ENCODE results near the gene TST. TPM values are rescaled to one million over a fixed set of nuclear protein-coding genes. Genes with fewer than 3 reads are reported as not detected.

Gene TST
- total and polyA plus RNA-seq, 9 of the 15 experiments (the other 6 are each of a cell fraction or from before 2014, with no cell fraction given) = 1.4 to 26.9 (median 12.4) TPM

- TF ChIP-seq MBD2 (IDR thresholded peaks at IDR 0.05; ENCODE audit: borderline replicate concordance, low read depth) (no peak), BRF2 (IDR thresholded peaks at IDR 0.05; ENCODE audit: borderline replicate concordance, insufficient read depth, insufficient read length) (no peak), ZBTB17 (CRISPR knock-in tag; IDR thresholded peaks at IDR 0.05) (no peak), PHB2 (IDR thresholded peaks at IDR 0.05; ENCODE audit: low read depth) (no peak), MCM5 (IDR thresholded peaks at IDR 0.05; ENCODE audit: low read depth) (no peak), RBM39 (optimal IDR thresholded peaks at IDR 0.05; ENCODE audit: low read depth, low read length) (no peak), SMARCA5 (IDR thresholded peaks at IDR 0.05) (no peak), EP300 (IDR thresholded peaks at IDR 0.05; ENCODE audit: low read length) (no peak), ZC3H11A (IDR thresholded peaks at IDR 0.05; ENCODE audit: low read depth, low read length) (no peak), STAT5A (IDR thresholded peaks at IDR 0.05; ENCODE audit: borderline replicate concordance, low read length) (no peak), NFIX (CRISPR knock-in tag; IDR thresholded peaks at IDR 0.05; ENCODE audit: low read depth) (no peak)
- TF ChIP-seq, protein P1, sequence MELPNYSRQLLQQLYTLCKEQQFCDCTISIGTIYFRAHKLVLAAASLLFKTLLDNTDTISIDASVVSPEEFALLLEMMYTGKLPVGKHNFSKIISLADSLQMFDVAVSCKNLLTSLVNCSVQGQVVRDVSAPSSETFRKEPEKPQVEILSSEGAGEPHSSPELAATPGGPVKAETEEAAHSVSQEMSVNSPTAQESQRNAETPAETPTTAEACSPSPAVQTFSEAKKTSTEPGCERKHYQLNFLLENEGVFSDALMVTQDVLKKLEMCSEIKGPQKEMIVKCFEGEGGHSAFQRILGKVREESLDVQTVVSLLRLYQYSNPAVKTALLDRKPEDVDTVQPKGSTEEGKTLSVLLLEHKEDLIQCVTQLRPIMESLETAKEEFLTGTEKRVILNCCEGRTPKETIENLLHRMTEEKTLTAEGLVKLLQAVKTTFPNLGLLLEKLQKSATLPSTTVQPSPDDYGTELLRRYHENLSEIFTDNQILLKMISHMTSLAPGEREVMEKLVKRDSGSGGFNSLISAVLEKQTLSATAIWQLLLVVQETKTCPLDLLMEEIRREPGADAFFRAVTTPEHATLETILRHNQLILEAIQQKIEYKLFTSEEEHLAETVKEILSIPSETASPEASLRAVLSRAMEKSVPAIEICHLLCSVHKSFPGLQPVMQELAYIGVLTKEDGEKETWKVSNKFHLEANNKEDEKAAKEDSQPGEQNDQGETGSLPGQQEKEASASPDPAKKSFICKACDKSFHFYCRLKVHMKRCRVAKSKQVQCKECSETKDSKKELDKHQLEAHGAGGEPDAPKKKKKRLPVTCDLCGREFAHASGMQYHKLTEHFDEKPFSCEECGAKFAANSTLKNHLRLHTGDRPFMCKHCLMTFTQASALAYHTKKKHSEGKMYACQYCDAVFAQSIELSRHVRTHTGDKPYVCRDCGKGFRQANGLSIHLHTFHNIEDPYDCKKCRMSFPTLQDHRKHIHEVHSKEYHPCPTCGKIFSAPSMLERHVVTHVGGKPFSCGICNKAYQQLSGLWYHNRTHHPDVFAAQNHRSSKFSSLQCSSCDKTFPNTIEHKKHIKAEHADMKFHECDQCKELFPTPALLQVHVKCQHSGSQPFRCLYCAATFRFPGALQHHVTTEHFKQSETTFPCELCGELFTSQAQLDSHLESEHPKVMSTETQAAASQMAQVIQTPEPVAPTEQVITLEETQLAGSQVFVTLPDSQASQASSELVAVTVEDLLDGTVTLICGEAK (IDR thresholded peaks at IDR 0.05) = no peak
- TF ChIP-seq, protein P1 (CRISPR knock-in tag; IDR thresholded peaks at IDR 0.05) = no peak
- 20% methylated on average over 19 of the region's 19 CpGs for WGBS (ENCODE audit: insufficient coverage, low coverage, missing lambda C conversion rate)
- no peak for ATAC-seq
- H3K4me1 ChIP-seq (replicated peaks in 1 of 2; ENCODE audit: control insufficient read depth in 2 of 2, insufficient read depth in 2 of 2, low read length in 2 of 2) = no peaks in the 10 kb centered on the region; a peak in 2 of 5 replicates
- H3K9me1 ChIP-seq (ENCODE audit: control insufficient read depth, insufficient read depth, low read length) = no peaks in the 10 kb centered on the region
- FAIRE-seq = no peak
- no TSS peak for BruUV-seq (replicated peaks)
- DNase-seq (ENCODE audit: extremely low read depth in 1 of 4, low spot score in 3 of 4) = no peak
- POLR2A ChIA-PET = interaction anchor here (0.6 kb wide), 2 partner anchors 42 to 579 kb away, joined by 3 read pairs; no protein-coding TSS in a partner anchor
- H3K4me2 ChIP-seq (ENCODE audit: insufficient read depth, low read length) = no peak overlapping the region
- no peaks in the 10 kb centered on the region for H3K9me3 ChIP-seq (replicated peaks; ENCODE audit: control insufficient read depth, insufficient read depth, low read depth, low read length)
- CTCF ChIA-PET (ENCODE audit: low intra/inter-chr PET ratio) = no interaction called here
- no peaks in the 10 kb centered on the region for H4K20me1 ChIP-seq (replicated peaks; ENCODE audit: control insufficient read depth, insufficient read depth, low read length)
- no peak overlapping the region for H3K4me3 ChIP-seq
- H3K27me3 ChIP-seq (ENCODE audit: control insufficient read depth in 2 of 2, insufficient read depth in 2 of 2, low read length in 2 of 2) = no peaks in the 10 kb centered on the region; a peak in 2 of 5 replicates
- H2AFZ ChIP-seq (ENCODE audit: low read depth, low read length) = no peak overlapping the region
- intact Hi-C loops (cut with micrococcal nuclease) = no loop called here
- no peaks in the 10 kb centered on the region for H3K79me2 ChIP-seq (ENCODE audit: control insufficient read depth, insufficient read depth, low read length)
- in situ Hi-C loops (cut with MboI) = no loop called here
- no peak overlapping the region for H3K9ac ChIP-seq (ENCODE audit: insufficient read depth in 1 of 2, low read depth in 2 of 2, low read length in 2 of 2)
- H3K36me3 ChIP-seq (ENCODE audit: control insufficient read depth, insufficient read depth, low read length) = no peaks in the 10 kb centered on the region
- no peak overlapping the region for H3K27ac ChIP-seq (ENCODE audit: extremely low read depth, low read depth, low read length)
Measured at GRCh38 chr22:36971341-36972125, 47.7 kb downstream of the TST start.

Data from K562 (cell line).